T1000 (cell line): ENCODE data around the gene CSPG4.
A peak's percentile ranks its signal among the peaks of the same experiment; 100 is the strongest.
"Not testable (repeated sequence)": the region's sequence is repeated elsewhere in the genome, so short reads cannot be mapped to it uniquely, and the experiment has no call there.

ENCODE experiments used
- DNase-seq: peaks from one replicate; lab custom pipeline; 2025; ENCODE audit warnings: mixed read lengths; lab: John Stamatoyannopoulos, UW

Gene CSPG4

GRCh38 chr15:75712668-75713337 lies at the start of gene CSPG4:
Gene CSPG4 (minus strand): TSS chr15:75712848. CDS start chr15:75712755, 93 bp downstream.
- peak; percentile 52 for DNase-seq

- DNase-seq: not testable (repeated sequence)
Measured at GRCh38 chr15:75762357-75762718, 49.7 kb upstream of the CSPG4 start.

GRCh38 chr15:75761446-75762356 lies 49.1 kb upstream of the CSPG4 start:
- DNase-seq: no peak

- DNase-seq: no peak
Measured at GRCh38 chr15:75760704-75761435, 48.2 kb upstream of the CSPG4 start.

- not testable (repeated sequence) for DNase-seq
Measured at GRCh38 chr15:75760131-75760520, 47.5 kb upstream of the CSPG4 start.

GRCh38 chr15:75759416-75760130 lies 46.9 kb upstream of the CSPG4 start:
- DNase-seq: no peak

GRCh38 chr15:75758071-75758872 lies 45.6 kb upstream of the CSPG4 start:
- DNase-seq: peak; percentile 47

GRCh38 chr15:75754871-75755270 lies 42.2 kb upstream of the CSPG4 start:
- DNase-seq: not testable (repeated sequence)

GRCh38 chr15:75753145-75753544 lies 40.5 kb upstream of the CSPG4 start:
- DNase-seq: no peak

- no peak for DNase-seq
Measured at GRCh38 chr15:75751891-75752290, 39.2 kb upstream of the CSPG4 start.

- no peak for DNase-seq
Measured at GRCh38 chr15:75751116-75751875, 38.6 kb upstream of the CSPG4 start.

GRCh38 chr15:75750261-75751050 lies 37.8 kb upstream of the CSPG4 start:
- no peak for DNase-seq

GRCh38 chr15:75749820-75750219 lies 37.2 kb upstream of the CSPG4 start:
- no peak for DNase-seq

GRCh38 chr15:75748882-75749281 lies 36.2 kb upstream of the CSPG4 start:
- DNase-seq: not testable (repeated sequence)

GRCh38 chr15:75747121-75747520 lies 34.5 kb upstream of the CSPG4 start:
- DNase-seq: not testable (repeated sequence)

- DNase-seq: no peak
Measured at GRCh38 chr15:75745305-75745704, 32.7 kb upstream of the CSPG4 start.

- DNase-seq: not testable (repeated sequence)
Measured at GRCh38 chr15:75742346-75742745, 29.7 kb upstream of the CSPG4 start.

GRCh38 chr15:75739791-75740190 lies 27.1 kb upstream of the CSPG4 start:
- no peak for DNase-seq

GRCh38 chr15:75738647-75739325 lies 26.1 kb upstream of the CSPG4 start:
- DNase-seq: peak; percentile 90
